ENCODE data around the gene LRP1B. TPM values are rescaled to one million over a fixed set of nuclear protein-coding genes. Genes with fewer than 3 reads are reported as not detected.

The LRP1B gene
- total RNA-seq, 2 donors from 2014 or later, result 0.52 to 3.0 TPM

GRCh38 chr2:141496810-141497209 lies 634.0 kb downstream of the LRP1B start:
- 56 to 66% methylated on average over 2 of the region's 2 CpGs for WGBS, 2 donors
- Histone ChIP-seq H3K27ac (no peak overlapping the region), H3K4me1 (no peaks in the 10 kb centered on the region), H3K36me3 (replicated peaks in 1 of 2; ENCODE audit: insufficient read depth in 1 of 2, low read depth in 2 of 2) (no peaks in the 10 kb centered on the region), H3K27me3 (no peaks in the 10 kb centered on the region), H3K9me3 (no peaks in the 10 kb centered on the region), H3K4me3 (no peak overlapping the region)
- ATAC-seq (no peak), DNase-seq (no peak)
- TF ChIP-seq POLR2A (IDR thresholded peaks at IDR 0.05) (no peak), CTCF (IDR thresholded peaks at IDR 0.05) (no peak)
- intact Hi-C loops (cut with DNase I), result no loop called here

GRCh38 chr2:141493936-141494335 lies 636.9 kb downstream of the LRP1B start:
- H3K9me3 ChIP-seq, result no peaks in the 10 kb centered on the region
- H3K27ac ChIP-seq, result no peak overlapping the region
- no peak for TF ChIP-seq CTCF (IDR thresholded peaks at IDR 0.05)
- TF ChIP-seq POLR2A (IDR thresholded peaks at IDR 0.05), result no peak
- 82% methylated on average over 1 of the region's 1 CpG for WGBS, 2 donors
- no peak for ATAC-seq
- intact Hi-C loops (cut with DNase I), result no loop called here
- H3K4me3 ChIP-seq, result no peak overlapping the region
- H3K36me3 ChIP-seq (replicated peaks in 1 of 2; ENCODE audit: insufficient read depth in 1 of 2, low read depth in 2 of 2), result no peaks in the 10 kb centered on the region
- no peaks in the 10 kb centered on the region for H3K4me1 ChIP-seq
- DNase-seq, result no peak
- H3K27me3 ChIP-seq, result no peaks in the 10 kb centered on the region

- H3K36me3 ChIP-seq (replicated peaks in 1 of 2; ENCODE audit: insufficient read depth in 1 of 2, low read depth in 2 of 2), result no peaks in the 10 kb centered on the region
- TF ChIP-seq POLR2A (IDR thresholded peaks at IDR 0.05), result no peak
- no peak for TF ChIP-seq CTCF (IDR thresholded peaks at IDR 0.05)
- no peaks in the 10 kb centered on the region for H3K4me1 ChIP-seq
- H3K27me3 ChIP-seq, result no peaks in the 10 kb centered on the region
- intact Hi-C loops (cut with DNase I), result no loop called here
- H3K4me3 ChIP-seq, result no peak overlapping the region
- WGBS, 2 donors, result 52 to 58% methylated on average over 3 of the region's 3 CpGs
- no peaks in the 10 kb centered on the region for H3K9me3 ChIP-seq
- H3K27ac ChIP-seq, result no peak overlapping the region
- DNase-seq, result no peak
- ATAC-seq, result no peak
Measured at GRCh38 chr2:141492816-141493215, 638.0 kb downstream of the LRP1B start.

GRCh38 chr2:141490886-141491285 lies 639.9 kb downstream of the LRP1B start:
- WGBS, 2 donors, result 31 to 61% methylated on average over 1 of the region's 1 CpG
- H3K4me3 ChIP-seq, result no peak overlapping the region
- H3K4me1 ChIP-seq, result no peaks in the 10 kb centered on the region
- DNase-seq (no peak), ATAC-seq (no peak)
- TF ChIP-seq POLR2A (IDR thresholded peaks at IDR 0.05), result no peak
- TF ChIP-seq CTCF (IDR thresholded peaks at IDR 0.05), result no peak
- no peaks in the 10 kb centered on the region for H3K36me3 ChIP-seq (replicated peaks in 1 of 2; ENCODE audit: insufficient read depth in 1 of 2, low read depth in 2 of 2)
- H3K27ac ChIP-seq, result no peak overlapping the region
- intact Hi-C loops (cut with DNase I), result no loop called here
- no peaks in the 10 kb centered on the region for H3K9me3 ChIP-seq
- no peaks in the 10 kb centered on the region for H3K27me3 ChIP-seq

- no peak overlapping the region for H3K27ac ChIP-seq
- no peaks in the 10 kb centered on the region for H3K27me3 ChIP-seq
- no peaks in the 10 kb centered on the region for H3K36me3 ChIP-seq (replicated peaks in 1 of 2; ENCODE audit: insufficient read depth in 1 of 2, low read depth in 2 of 2)
- H3K4me1 ChIP-seq, result no peaks in the 10 kb centered on the region
- no peak for ATAC-seq
- TF ChIP-seq POLR2A (IDR thresholded peaks at IDR 0.05), result no peak
- TF ChIP-seq CTCF (IDR thresholded peaks at IDR 0.05), result no peak
- H3K4me3 ChIP-seq, result no peak overlapping the region
- 90 to 94% methylated on average over 3 of the region's 3 CpGs for WGBS, 2 donors
- intact Hi-C loops (cut with DNase I), result no loop called here
- H3K9me3 ChIP-seq, result no peaks in the 10 kb centered on the region
- DNase-seq, result no peak
Measured at GRCh38 chr2:141482697-141483096, 648.1 kb downstream of the LRP1B start.
